ENCODE results near the gene LRMDA.

- no peak for TF ChIP-seq CTCF (IDR thresholded peaks at IDR 0.05)
- no peak for TF ChIP-seq POLR2A (IDR thresholded peaks at IDR 0.05)
These were observed 448.8 kb downstream of the LRMDA start for GRCh38 chr10:75880031-75880775.
